Measurements from ENCODE around the gene NOP56.

- no peak for TF ChIP-seq POLR2A (IDR thresholded peaks at IDR 0.05)
- TF ChIP-seq CTCF (IDR thresholded peaks at IDR 0.05), result no peak
These were observed 35.2 kb upstream of the NOP56 start for GRCh38 chr20:2617099-2617714.
